ENCODE results near the gene VAMP5. TPM values are rescaled to one million over a fixed set of nuclear protein-coding genes. Genes with fewer than 3 reads are reported as not detected.

The VAMP5 gene
- total and polyA plus RNA-seq, 2 donors (not counting 1 experiment from before 2014, with no cell fraction given) = 16.9 to 28.6 TPM

- Histone ChIP-seq H3K9me3 (ENCODE audit: control extremely low read depth in 1 of 3, control insufficient read depth in 2 of 3, insufficient read depth in 1 of 3, low read length in 2 of 3) (no peaks in the 10 kb centered on the region), H3K4me2 (replicated peaks; ENCODE audit: low read depth, low read length, poor library complexity, severe bottlenecking) (no peak overlapping the region), H3K4me1 (ENCODE audit: control insufficient read depth in 2 of 2, insufficient read depth in 2 of 2, low read length in 2 of 2) (peaks cover 0 to 3% of the 10 kb centered on the region in 2 donors), H3K27me3 (replicated peaks in 1 of 4; ENCODE audit: control extremely low read depth in 1 of 4, control insufficient read depth in 3 of 4, insufficient read depth in 4 of 4, low read length in 3 of 4) (no peaks in the 10 kb centered on the region), H3K36me3 (replicated peaks in 1 of 2; ENCODE audit: control extremely low read depth in 1 of 2, control insufficient read depth in 1 of 2, extremely low read depth in 1 of 2, insufficient read depth in 2 of 2, low read length in 1 of 2) (peaks cover 2 to 56% of the 10 kb centered on the region in 2 experiments), H3K27ac (ENCODE audit: low read length in 2 of 2) (no peak overlapping the region), H2AFZ (ENCODE audit: insufficient read depth, low read depth, low read length, poor library complexity, severe bottlenecking) (no peak overlapping the region), H4K20me1 (ENCODE audit: control insufficient read depth, insufficient read depth, low read length, poor library complexity, severe bottlenecking) (no peaks in the 10 kb centered on the region), H3K79me2 (ENCODE audit: control insufficient read depth, insufficient read depth, low read length) (no peaks in the 10 kb centered on the region), H3K4me3 (ENCODE audit: control extremely low read depth in 1 of 5, extremely low read depth in 1 of 5, insufficient read depth in 1 of 5, low read depth in 2 of 5, low read length in 4 of 5) (no peak overlapping the region), H3K9ac (ENCODE audit: low read length) (no peak overlapping the region)
- DNase-seq (no peak), ATAC-seq (ENCODE audit: low read depth) (no peak)
- Mint-ChIP-seq H3K27me3 (no peaks in the 10 kb centered on the region), H3K4me1 (peaks cover 4% of the 10 kb centered on the region), H3K4me3 (no peak overlapping the region), H3K9me3 (ENCODE audit: insufficient read depth) (no peaks in the 10 kb centered on the region), H3K27ac (no peak overlapping the region)
- 97% methylated on average over 9 of the region's 10 CpGs for WGBS (ENCODE audit: insufficient coverage)
- ChIA-PET CTCF (interaction anchor here (1.2 to 10.0 kb wide), 8 partner anchors 8 to 249 kb away, joined by 3 to 299 read pairs (median 19); partner anchors contain the start of genes GGCX, MAT2A, RNF181 and SH2D6), POLR2A (interaction anchor here (0.5 to 4.6 kb wide), 2 partner anchors 9 to 138 kb away, joined by 3 to 30 read pairs; partner anchors contain the start of gene MAT2A)
- intact Hi-C loops (cut with micrococcal nuclease) = no loop called here
- no peak for TF ChIP-seq EZH2 (IDR thresholded peaks at IDR 0.05; ENCODE audit: borderline replicate concordance, insufficient read depth, low read depth, low read length, poor library complexity, severe bottlenecking)
Observed at GRCh38 chr2:85549095-85549494, 35.1 kb upstream of the VAMP5 start.

GRCh38 chr2:85549826-85550225 lies 34.4 kb upstream of the VAMP5 start:
- Histone ChIP-seq H3K36me3 (replicated peaks in 1 of 2; ENCODE audit: control extremely low read depth in 1 of 2, control insufficient read depth in 1 of 2, extremely low read depth in 1 of 2, insufficient read depth in 2 of 2, low read length in 1 of 2) (peaks cover 0 to 57% of the 10 kb centered on the region in 2 experiments), H3K4me2 (replicated peaks; ENCODE audit: low read depth, low read length, poor library complexity, severe bottlenecking) (no peak overlapping the region)
- intact Hi-C loops (cut with micrococcal nuclease) = no loop called here

More at GRCh38 chr2:85549826-85550225, 34.4 kb upstream of the VAMP5 start:
- WGBS (ENCODE audit: insufficient coverage) = 69% methylated on average over 3 of the region's 4 CpGs
- Mint-ChIP-seq H3K27me3 (no peaks in the 10 kb centered on the region), H3K27ac (no peak overlapping the region), H3K9me3 (ENCODE audit: insufficient read depth) (no peaks in the 10 kb centered on the region), H3K4me1 (peaks cover 4% of the 10 kb centered on the region), H3K4me3 (no peak overlapping the region)
- no peaks in the 10 kb centered on the region for H3K79me2 ChIP-seq (ENCODE audit: control insufficient read depth, insufficient read depth, low read length)
- no peak overlapping the region for H3K9ac ChIP-seq (ENCODE audit: low read length)
- no peaks in the 10 kb centered on the region for H3K27me3 ChIP-seq (replicated peaks in 1 of 4; ENCODE audit: control extremely low read depth in 1 of 4, control insufficient read depth in 3 of 4, insufficient read depth in 4 of 4, low read length in 3 of 4)
- peaks cover 0 to 3% of the 10 kb centered on the region in 2 donors for H3K4me1 ChIP-seq (ENCODE audit: control insufficient read depth in 2 of 2, insufficient read depth in 2 of 2, low read length in 2 of 2)
- H3K27ac ChIP-seq (ENCODE audit: low read length in 2 of 2) = no peak overlapping the region
- no peaks in the 10 kb centered on the region for H3K9me3 ChIP-seq (ENCODE audit: control extremely low read depth in 1 of 3, control insufficient read depth in 2 of 3, insufficient read depth in 1 of 3, low read length in 2 of 3)
- no peak for DNase-seq
- no peak overlapping the region for H2AFZ ChIP-seq (ENCODE audit: insufficient read depth, low read depth, low read length, poor library complexity, severe bottlenecking)
- ATAC-seq (ENCODE audit: low read depth) = no peak
- no peak for TF ChIP-seq EZH2 (IDR thresholded peaks at IDR 0.05; ENCODE audit: borderline replicate concordance, insufficient read depth, low read depth, low read length, poor library complexity, severe bottlenecking)
- TF ChIP-seq, protein P1, sequence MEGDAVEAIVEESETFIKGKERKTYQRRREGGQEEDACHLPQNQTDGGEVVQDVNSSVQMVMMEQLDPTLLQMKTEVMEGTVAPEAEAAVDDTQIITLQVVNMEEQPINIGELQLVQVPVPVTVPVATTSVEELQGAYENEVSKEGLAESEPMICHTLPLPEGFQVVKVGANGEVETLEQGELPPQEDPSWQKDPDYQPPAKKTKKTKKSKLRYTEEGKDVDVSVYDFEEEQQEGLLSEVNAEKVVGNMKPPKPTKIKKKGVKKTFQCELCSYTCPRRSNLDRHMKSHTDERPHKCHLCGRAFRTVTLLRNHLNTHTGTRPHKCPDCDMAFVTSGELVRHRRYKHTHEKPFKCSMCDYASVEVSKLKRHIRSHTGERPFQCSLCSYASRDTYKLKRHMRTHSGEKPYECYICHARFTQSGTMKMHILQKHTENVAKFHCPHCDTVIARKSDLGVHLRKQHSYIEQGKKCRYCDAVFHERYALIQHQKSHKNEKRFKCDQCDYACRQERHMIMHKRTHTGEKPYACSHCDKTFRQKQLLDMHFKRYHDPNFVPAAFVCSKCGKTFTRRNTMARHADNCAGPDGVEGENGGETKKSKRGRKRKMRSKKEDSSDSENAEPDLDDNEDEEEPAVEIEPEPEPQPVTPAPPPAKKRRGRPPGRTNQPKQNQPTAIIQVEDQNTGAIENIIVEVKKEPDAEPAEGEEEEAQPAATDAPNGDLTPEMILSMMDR (IDR thresholded peaks at IDR 0.05) = no peak
- H3K4me3 ChIP-seq (ENCODE audit: control extremely low read depth in 1 of 5, extremely low read depth in 1 of 5, insufficient read depth in 1 of 5, low read depth in 2 of 5, low read length in 4 of 5) = no peak overlapping the region
- POLR2A ChIA-PET = interaction anchor here (1.0 to 4.6 kb wide), 2 partner anchors 10 to 159 kb away, joined by 4 to 30 read pairs; partner anchors contain the start of gene MAT2A
- H4K20me1 ChIP-seq (ENCODE audit: control insufficient read depth, insufficient read depth, low read length, poor library complexity, severe bottlenecking) = no peaks in the 10 kb centered on the region
- CTCF ChIA-PET = interaction anchor here (1.4 to 10.0 kb wide), 12 partner anchors 10 to 250 kb away, joined by 3 to 299 read pairs (median 16); partner anchors contain the start of genes GGCX, MAT2A, RNF181 and SH2D6

All from B cell (primary cell).